HEK293T (cell line): ENCODE measurements around the gene RORC.

Source experiments
- ARNT ChIP-seq: fragments of 450-650 bp; IDR thresholded peaks from 2 replicates; pipeline ENCODE4 v1.6.1; 2017; ENCODE audit warnings: mild to moderate bottlenecking
- CTBP1 ChIP-seq: fragments of 450-650 bp; IDR thresholded peaks from 2 replicates; pipeline ENCODE4 v1.6.1; 2016; ENCODE audit warnings: borderline replicate concordance
- ELF4 ChIP-seq: fragments of 450-650 bp; IDR thresholded peaks from 2 replicates; pipeline ENCODE4 v1.6.1; 2017; ENCODE audit warnings: antibody characterized with exemption
- FOXA1 ChIP-seq: fragments of 450-650 bp; IDR thresholded peaks from 2 replicates; pipeline ENCODE4 v1.6.1; 2016; ENCODE audit warnings: mild to moderate bottlenecking
- FOXK2 ChIP-seq: fragments of 450-650 bp; IDR thresholded peaks from 2 replicates; pipeline ENCODE4 v1.6.1; 2016; ENCODE audit warnings: mild to moderate bottlenecking
- HDGF ChIP-seq: fragments of 450-650 bp; IDR thresholded peaks from 2 replicates; pipeline ENCODE4 v1.6.1; 2017; ENCODE audit warnings: antibody characterized with exemption, borderline replicate concordance
- PKNOX1 ChIP-seq: fragments of 450-650 bp; IDR thresholded peaks from 2 replicates; pipeline ENCODE4 v1.6.1; 2016
- SP1 ChIP-seq: fragments of 450-650 bp; IDR thresholded peaks from 2 replicates; pipeline ENCODE4 v1.6.1; 2017
- SUZ12 ChIP-seq: fragments of 450-650 bp; IDR thresholded peaks from 2 replicates; pipeline ENCODE4 v1.6.1; 2016; ENCODE audit warnings: mild to moderate bottlenecking
- TARDBP ChIP-seq: fragments of 450-650 bp; IDR thresholded peaks from 2 replicates; pipeline ENCODE4 v1.6.1; 2016
- ZNF384 ChIP-seq: fragments of 450-650 bp; IDR thresholded peaks from 2 replicates; pipeline ENCODE4 v1.6.1; 2016

GRCh38 chr1:151868486-151868885, 36.9 kb upstream of the RORC start:
- TF ChIP-seq SP1 (no peak), FOXA1 (no peak), PKNOX1 (no peak), ARNT (no peak), ZNF384 (no peak), SUZ12 (no peak), CTBP1 (no peak), TARDBP (no peak), FOXK2 (no peak), ELF4 (no peak), HDGF (no peak)
